NCI-H1436 (cell line): ENCODE results near the gene TMEM151B.
A peak's percentile ranks its signal among the peaks of the same experiment; 100 is the strongest.
"Not testable (repeated sequence)": the region's sequence is repeated elsewhere in the genome, so short reads cannot be mapped to it uniquely, and the experiment has no call there.

ENCODE experiments used
- DNase-seq: peaks from one replicate; lab custom pipeline; 2025; lab: John Stamatoyannopoulos, UW

Gene TMEM151B

GRCh38 chr6:44269921-44270525 is at the start of gene TMEM151B:
Gene TMEM151B (plus strand): TSS chr6:44270450. CDS start chr6:44270743, 293 bp downstream.
- no peak for DNase-seq

DNA sequence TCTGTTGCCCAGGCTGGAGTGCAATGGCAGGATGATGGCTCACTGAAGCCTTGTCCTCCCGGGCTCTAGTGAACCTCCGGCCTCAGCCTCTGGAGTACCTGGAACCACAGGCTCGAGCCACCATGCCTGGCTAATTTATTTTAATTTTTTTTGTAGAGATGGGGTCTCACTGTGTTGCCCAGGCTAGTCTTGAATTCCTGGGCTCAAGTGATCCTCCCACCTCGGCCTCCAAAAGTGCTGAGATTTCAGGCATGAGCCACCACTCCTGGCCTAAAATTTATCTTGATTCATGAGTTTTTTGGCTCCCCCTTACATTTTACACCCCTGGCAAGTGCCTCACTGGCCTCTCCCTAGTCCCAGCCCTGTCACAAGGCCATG is 49.3 kb upstream of the TMEM151B start:
- DNase-seq, result no peak

GRCh38 chr6:44221291-44221960 is 48.8 kb upstream of the TMEM151B start:
- DNase-seq, result peak; percentile 64

DNA sequence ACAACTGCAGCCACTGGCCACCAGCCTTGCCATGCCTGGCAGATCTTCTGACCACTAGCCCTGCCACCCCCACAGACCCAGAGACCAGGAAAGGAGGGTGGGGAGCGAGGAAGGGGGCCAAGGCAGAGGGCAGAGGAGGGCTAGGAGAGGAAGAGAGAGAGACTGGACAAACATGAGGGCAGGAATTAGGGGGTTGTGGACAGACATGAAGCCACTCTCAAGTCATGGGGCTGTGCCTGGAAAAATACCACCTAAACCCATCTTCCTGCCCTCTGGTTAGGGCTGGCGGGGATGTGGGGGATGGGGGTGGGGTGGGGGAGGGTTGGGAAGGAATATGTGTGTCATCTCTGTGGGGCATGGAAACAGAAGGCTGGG is 48.3 kb upstream of the TMEM151B start:
- DNase-seq, result no peak

DNA sequence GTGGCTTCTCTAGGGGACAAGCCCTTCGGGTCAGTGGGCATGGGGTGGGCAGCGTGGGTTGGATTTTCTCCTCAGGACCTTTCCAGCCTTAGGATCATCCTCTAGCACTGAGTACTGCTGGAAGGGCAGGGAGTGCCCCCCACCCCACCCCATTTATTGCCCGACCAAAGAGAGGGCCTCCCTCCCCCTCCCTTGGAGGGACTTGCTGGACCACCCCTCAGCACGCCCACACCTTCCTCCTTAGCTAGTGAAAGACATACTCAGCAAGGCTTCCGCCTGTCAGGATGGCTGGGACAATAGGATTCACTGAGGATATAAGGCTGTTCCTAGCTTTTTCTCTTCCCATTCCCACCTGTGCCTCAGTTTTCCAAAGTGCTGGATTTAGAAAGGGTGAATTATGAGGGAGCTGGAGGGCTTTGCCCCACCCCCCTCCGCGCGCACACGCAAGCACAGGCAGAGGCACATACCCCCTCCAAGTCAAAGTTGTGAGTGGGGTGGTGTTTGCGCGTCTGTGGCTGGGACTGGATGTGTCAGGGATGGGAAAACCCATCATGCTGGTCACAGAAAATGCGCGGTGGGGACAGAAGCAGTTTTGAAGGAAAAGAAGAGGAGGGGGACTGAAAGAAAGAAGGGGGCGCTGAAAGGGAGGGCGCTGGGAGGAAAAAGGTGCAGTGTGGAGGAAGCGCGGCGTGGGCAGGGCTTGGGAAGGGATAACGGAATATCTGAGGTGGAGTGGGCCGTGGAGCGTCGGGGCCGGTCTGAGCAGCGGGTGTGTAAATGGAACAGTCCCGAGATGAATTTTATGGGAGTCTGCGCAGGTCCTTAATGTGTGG is 47.5 kb upstream of the TMEM151B start:
- DNase-seq, result no peak

DNA sequence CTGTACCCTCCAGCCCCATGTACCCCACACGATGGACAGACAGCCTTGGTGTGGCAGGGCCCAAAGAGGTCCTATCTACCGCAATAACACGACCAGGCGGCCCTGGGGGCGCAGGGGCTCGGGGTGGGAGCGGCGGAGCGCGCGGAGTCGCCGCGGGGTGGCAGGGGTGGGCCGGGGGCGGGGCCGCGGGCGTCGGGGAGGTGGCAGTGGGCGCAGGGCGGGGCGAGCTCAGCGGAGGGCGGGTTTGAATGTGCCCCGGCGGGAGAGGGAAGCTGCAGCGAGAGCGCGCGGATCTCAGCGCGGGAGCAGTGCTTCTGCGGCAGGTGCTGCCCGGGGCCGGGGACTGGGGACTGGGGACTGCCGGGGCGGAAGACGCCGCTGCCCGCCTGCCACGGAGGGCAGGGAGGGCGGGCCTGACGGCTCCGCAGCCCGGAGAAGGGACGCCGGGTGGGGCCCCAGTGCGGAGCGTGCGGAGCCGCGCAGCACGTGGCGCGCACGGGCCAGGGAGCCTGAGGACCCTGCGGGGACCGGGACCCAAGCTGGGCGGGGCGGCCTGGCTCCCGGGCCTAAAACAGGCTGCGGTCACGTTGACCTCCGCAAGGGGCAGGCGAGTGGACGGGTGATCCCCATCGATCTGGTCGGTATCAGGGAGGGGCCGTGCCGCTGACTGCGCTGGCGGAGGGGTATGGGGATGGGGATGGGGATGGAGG is 46.8 kb upstream of the TMEM151B start, which contains the start of gene SLC29A1:
TSS of gene SLC29A1 (plus strand) at position 277 of the 710 bp plus-strand sequence. CDS start 3,719 bp downstream, outside the sequence.
- DNase-seq, result peak; percentile 80

- DNase-seq, result no peak
Observed at GRCh38 chr6:44224029-44224964, 46.0 kb upstream of the TMEM151B start.

- DNase-seq, result no peak
Observed at GRCh38 chr6:44224965-44225305, 45.3 kb upstream of the TMEM151B start.

GRCh38 chr6:44225579-44226325 is 44.5 kb upstream of the TMEM151B start:
- no peak for DNase-seq

- no peak for DNase-seq
Observed at GRCh38 chr6:44226368-44227147, 43.7 kb upstream of the TMEM151B start.

DNA sequence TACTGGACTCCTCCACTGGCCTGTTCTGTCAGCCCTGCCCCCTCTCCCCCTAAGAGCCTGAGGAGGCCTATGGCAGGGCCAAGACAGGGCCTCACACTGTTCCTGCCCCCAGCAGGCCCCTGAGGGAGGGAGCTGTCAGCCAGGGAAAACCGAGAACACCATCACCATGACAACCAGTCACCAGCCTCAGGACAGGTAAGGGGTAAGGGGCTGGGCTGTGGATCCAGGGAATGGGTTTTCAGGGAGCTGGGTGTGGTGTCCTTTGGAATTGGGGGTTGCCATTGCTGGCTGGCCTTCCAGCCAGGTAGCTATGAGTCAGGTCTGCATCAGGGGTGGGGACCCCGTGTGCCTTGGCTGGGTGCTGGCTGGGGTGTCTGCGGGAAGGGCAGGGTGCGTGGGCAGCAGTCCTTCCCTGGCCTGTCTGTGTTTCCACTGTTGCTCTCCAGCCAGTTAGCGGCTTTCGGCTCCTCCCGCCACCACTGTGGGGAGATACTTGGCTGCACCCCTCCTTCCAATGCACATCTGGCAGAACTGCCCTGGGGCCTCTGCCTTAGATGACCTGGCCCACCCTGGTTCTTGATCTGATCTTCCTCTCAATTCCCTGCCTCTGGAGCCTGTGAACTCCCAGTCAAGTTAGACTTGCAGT is 43.0 kb upstream of the TMEM151B start:
- no peak for DNase-seq

DNA sequence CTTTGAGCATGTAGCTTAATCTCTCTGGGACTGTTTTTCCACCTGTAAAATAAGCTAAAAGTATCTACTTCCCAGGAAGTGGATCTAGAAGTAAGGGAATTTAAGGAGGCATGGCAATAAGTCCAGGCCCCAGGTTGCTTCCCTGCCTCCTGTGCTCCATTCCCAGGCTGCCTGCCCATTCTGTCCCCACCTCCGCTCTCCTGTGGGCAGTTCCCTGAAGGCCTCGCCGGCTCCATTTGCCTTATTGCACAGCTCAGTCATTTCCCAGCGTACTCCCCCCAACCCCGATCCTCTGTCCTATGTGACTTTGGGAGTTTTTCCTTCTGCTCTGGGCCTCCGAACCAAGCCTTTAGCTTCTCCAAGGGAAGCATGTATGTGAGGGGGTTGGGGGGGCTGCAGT is 42.2 kb upstream of the TMEM151B start:
- no peak for DNase-seq

DNA sequence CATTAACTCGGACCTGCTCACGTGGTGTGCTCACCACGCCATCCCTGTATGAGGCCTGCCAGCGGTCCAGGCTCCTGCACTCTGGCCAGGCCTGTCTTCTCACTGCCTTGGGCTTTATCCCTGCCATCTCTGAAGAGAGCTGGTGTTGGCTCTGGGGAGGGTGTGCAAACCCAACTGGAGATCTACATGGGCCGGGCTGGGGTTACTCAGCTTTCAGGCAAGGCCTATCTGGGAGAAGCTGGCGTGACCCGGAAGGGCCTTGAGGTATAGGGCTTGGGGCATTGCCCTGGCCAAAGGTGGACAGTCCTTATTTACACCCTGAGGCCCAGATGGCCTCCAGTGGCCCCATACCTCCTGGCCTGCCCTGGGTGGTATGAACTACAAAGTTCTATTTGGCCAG is 41.8 kb upstream of the TMEM151B start:
- DNase-seq, result no peak

- no peak for DNase-seq
Observed at GRCh38 chr6:44228836-44229235, 41.4 kb upstream of the TMEM151B start.

DNA sequence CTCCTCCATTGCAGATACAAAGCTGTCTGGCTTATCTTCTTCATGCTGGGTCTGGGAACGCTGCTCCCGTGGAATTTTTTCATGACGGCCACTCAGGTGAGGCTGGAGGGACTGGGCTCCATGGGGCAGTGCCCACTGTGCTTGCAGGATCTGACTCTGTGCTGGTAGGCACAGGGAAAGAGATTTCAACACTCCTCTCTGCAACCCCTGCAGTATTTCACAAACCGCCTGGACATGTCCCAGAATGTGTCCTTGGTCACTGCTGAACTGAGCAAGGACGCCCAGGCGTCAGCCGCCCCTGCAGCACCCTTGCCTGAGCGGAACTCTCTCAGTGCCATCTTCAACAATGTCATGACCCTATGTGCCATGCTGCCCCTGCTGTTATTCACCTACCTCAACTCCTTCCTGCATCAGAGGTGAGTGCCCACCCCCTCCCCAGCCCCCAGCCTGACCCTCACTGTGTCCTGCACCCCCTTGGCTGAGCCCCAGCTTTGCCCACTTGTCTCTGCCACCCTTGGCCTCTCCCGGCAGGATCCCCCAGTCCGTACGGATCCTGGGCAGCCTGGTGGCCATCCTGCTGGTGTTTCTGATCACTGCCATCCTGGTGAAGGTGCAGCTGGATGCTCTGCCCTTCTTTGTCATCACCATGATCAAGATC is 40.7 kb upstream of the TMEM151B start:
- no peak for DNase-seq

GRCh38 chr6:44230034-44230675 is 40.1 kb upstream of the TMEM151B start:
- no peak for DNase-seq

DNA sequence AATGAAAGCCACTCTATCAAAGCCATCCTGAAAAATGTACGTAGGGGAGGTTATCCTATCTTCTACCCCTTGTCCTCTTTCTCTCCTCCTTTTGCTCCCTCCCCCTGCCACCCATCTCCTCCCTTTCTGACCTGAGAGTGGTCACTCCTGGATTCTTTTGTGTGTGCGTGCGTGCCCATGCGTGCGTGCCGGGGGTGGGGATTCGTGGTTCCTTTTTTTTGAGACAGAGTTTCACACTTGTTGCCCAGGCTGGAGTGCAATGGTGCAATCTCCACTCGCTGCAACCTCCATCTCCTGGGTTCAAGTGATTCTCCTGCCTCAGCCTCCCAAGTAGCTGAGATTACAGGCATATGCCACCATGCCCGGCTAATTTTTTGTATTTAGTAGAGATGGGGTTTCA is 38.8 kb upstream of the TMEM151B start:
- DNase-seq, result not testable (repeated sequence)
